H9 (cell line): ENCODE results near the gene HEATR5B. TPM values are rescaled to one million over a fixed set of nuclear protein-coding genes. Genes with fewer than 3 reads are reported as not detected.
A peak's percentile ranks its signal among the peaks of the same experiment; 100 is the strongest.

ENCODE experiments used
- DNase-seq: peaks from one replicate; pipeline ENCODE4 v3.0.0-alpha.2; 2017
- H2AFZ ChIP-seq: one replicate; pipeline ENCODE4 v1.6.1; 2013; ENCODE audit warnings: mild to moderate bottlenecking, low read length, control low read depth, moderate library complexity
- H2AK5ac ChIP-seq: 2 replicates; pipeline ENCODE4 v1.6.1; 2013; ENCODE audit warnings: low read length, control low read depth, mixed read lengths; ENCODE audit not compliant: insufficient read length
- H2BK120ac ChIP-seq: one replicate; pipeline ENCODE4 v1.6.1; 2013; ENCODE audit warnings: low read depth, mild to moderate bottlenecking, low read length, control low read depth, inconsistent platforms; ENCODE audit not compliant: poor library complexity, severe bottlenecking
- H2BK12ac ChIP-seq: 2 replicates; pipeline ENCODE4 v1.6.1; 2013; ENCODE audit warnings: low read length, control low read depth, mixed read lengths, low read depth; ENCODE audit not compliant: insufficient read length
- H2BK15ac ChIP-seq: 2 replicates; pipeline ENCODE4 v1.6.1; 2013; ENCODE audit warnings: low read depth, low read length, control low read depth
- H2BK20ac ChIP-seq: one replicate; pipeline ENCODE4 v1.6.1; 2013; ENCODE audit warnings: low read depth, mild to moderate bottlenecking, low read length, control low read depth, inconsistent platforms; ENCODE audit not compliant: poor library complexity, severe bottlenecking
- H2BK5ac ChIP-seq: 2 replicates; pipeline ENCODE4 v1.6.1; 2013; ENCODE audit warnings: low read length, control low read depth, mixed read lengths; ENCODE audit not compliant: insufficient read length
- H3K14ac ChIP-seq: 2 replicates; pipeline ENCODE4 v1.6.1; 2013; ENCODE audit warnings: low read length, control low read depth; ENCODE audit not compliant: insufficient read depth
- H3K18ac ChIP-seq: 2 replicates; pipeline ENCODE4 v1.6.1; 2013; ENCODE audit warnings: low read depth, mild to moderate bottlenecking, mixed read lengths, low read length, control low read depth; ENCODE audit not compliant: insufficient read length
- H3K23ac ChIP-seq: 2 replicates; pipeline ENCODE4 v1.6.1; 2013; ENCODE audit warnings: low read length, control low read depth, mixed read lengths, low read depth; ENCODE audit not compliant: insufficient read length
- H3K23me2 ChIP-seq: 2 replicates; pipeline ENCODE4 v1.6.1; 2013; ENCODE audit warnings: low read depth, mild to moderate bottlenecking, mixed read lengths, low read length, control low read depth; ENCODE audit not compliant: insufficient read length, poor library complexity, severe bottlenecking
- H3K27ac ChIP-seq: 2 replicates; pipeline ENCODE4 v1.5.1; 2013; ENCODE audit warnings: low read length, control low read depth, mixed read lengths, low read depth; ENCODE audit not compliant: insufficient read length
- H3K27me3 ChIP-seq: 2 replicates; pipeline ENCODE4 v1.6.1; 2013; ENCODE audit warnings: low read length, control low read depth, inconsistent platforms; ENCODE audit not compliant: insufficient read depth
- H3K4ac ChIP-seq: 2 replicates; pipeline ENCODE4 v1.6.1; 2013; ENCODE audit warnings: low read depth, mild to moderate bottlenecking, control low read depth, inconsistent platforms, low read length, moderate library complexity
- H3K4me1 ChIP-seq: 2 replicates; pipeline ENCODE4 v1.6.1; 2013; ENCODE audit warnings: low read length, control low read depth, inconsistent platforms; ENCODE audit not compliant: insufficient read depth
- H3K4me2 ChIP-seq: 2 replicates; pipeline ENCODE4 v1.6.1; 2013; ENCODE audit warnings: low read length, control low read depth, mixed read lengths; ENCODE audit not compliant: insufficient read length, insufficient read depth
- H3K56ac ChIP-seq: 2 replicates; pipeline ENCODE4 v1.6.1; 2013; ENCODE audit warnings: low read depth, mild to moderate bottlenecking, mixed read lengths, low read length, control low read depth; ENCODE audit not compliant: insufficient read length
- H3K79me1 ChIP-seq: 2 replicates; pipeline ENCODE4 v1.6.1; 2013; ENCODE audit warnings: low read depth, mild to moderate bottlenecking, moderate library complexity, low read length, control low read depth, inconsistent platforms; ENCODE audit not compliant: insufficient read depth, poor library complexity, severe bottlenecking
- H3K79me2 ChIP-seq: 2 replicates; pipeline ENCODE4 v1.6.1; 2013; ENCODE audit warnings: low read length, control low read depth, inconsistent platforms; ENCODE audit not compliant: insufficient read depth
- H3K9ac ChIP-seq: 2 replicates; pipeline ENCODE4 v1.6.1; 2013; ENCODE audit warnings: low read length, control low read depth, mixed read lengths; ENCODE audit not compliant: insufficient read length; ENCODE audit errors: extremely low read depth
- H3K9me3 ChIP-seq: one replicate; pipeline ENCODE4 v1.6.1; 2013; ENCODE audit warnings: low read depth, low read length, inconsistent platforms; ENCODE audit not compliant: control insufficient read depth
- H3T11ph ChIP-seq: one replicate; pipeline ENCODE4 v1.6.1; 2013; ENCODE audit warnings: mild to moderate bottlenecking, low read length, control low read depth, inconsistent platforms
- H4K20me1 ChIP-seq: one replicate; pipeline ENCODE4 v1.6.1; 2013; ENCODE audit not compliant: control insufficient read depth, insufficient read length, insufficient read depth
- H4K5ac ChIP-seq: 2 replicates; pipeline ENCODE4 v1.6.1; 2013; ENCODE audit warnings: low read depth, mild to moderate bottlenecking, mixed read lengths, low read length, control low read depth; ENCODE audit not compliant: insufficient read length
- H4K8ac ChIP-seq: replicated peaks from 2 replicates; pipeline ENCODE4 v1.6.1; 2013; ENCODE audit warnings: low read length, control low read depth, mixed read lengths, low read depth; ENCODE audit not compliant: insufficient read length
- H4K91ac ChIP-seq: 2 replicates; pipeline ENCODE4 v1.6.1; 2013; ENCODE audit warnings: low read depth, mild to moderate bottlenecking, moderate library complexity, mixed read lengths, low read length, control low read depth; ENCODE audit not compliant: insufficient read length
- H3K27ac Mint-ChIP-seq, 3 experiments: 2 replicates in 2 of 3; 3 replicates in 1 of 3; pipeline ENCODE4 v1.8.0; 2020 to 2021; ENCODE audit warnings: mixed read lengths in 3 of 3, mild to moderate bottlenecking in 1 of 3, moderate library complexity in 1 of 3
- H3K27me3 Mint-ChIP-seq: 2 replicates; pipeline ENCODE4 v1.8.0; 2021; ENCODE audit warnings: low read depth, mild to moderate bottlenecking, moderate library complexity, mixed read lengths
- H3K36me3 Mint-ChIP-seq, 3 experiments: 2 replicates in 2 of 3; 3 replicates in 1 of 3; pipeline ENCODE4 v1.8.0; 2020 to 2021; ENCODE audit warnings: low read depth in 3 of 3, mixed read lengths in 3 of 3; ENCODE audit not compliant: insufficient read depth in 1 of 3
- H3K4me1 Mint-ChIP-seq, 2 experiments: 2 replicates each; pipeline ENCODE4 v1.8.0; 2020; ENCODE audit warnings: mixed read lengths in 2 of 2
- H3K4me3 Mint-ChIP-seq, 2 experiments: 2 replicates in 1 of 2; 3 replicates in 1 of 2; pipeline ENCODE4 v1.8.0; 2020 to 2021; ENCODE audit warnings: mild to moderate bottlenecking in 2 of 2, mixed read lengths in 2 of 2, moderate library complexity in 1 of 2
- H3K9me3 Mint-ChIP-seq, 2 experiments: 2 replicates in 1 of 2; 3 replicates in 1 of 2; pipeline ENCODE4 v1.8.0; 2020; ENCODE audit warnings: mild to moderate bottlenecking in 2 of 2, mixed read lengths in 2 of 2, moderate library complexity in 1 of 2
- WGBS: extraction: QIAGEN DNeasy Blood & Tissue Kit; methylation state at CpG from one replicate; pipeline ENCODE4 v1.1.7; 2013; ENCODE audit warnings: missing lambda C conversion rate, low lambda C conversion rate, mixed read lengths; ENCODE audit not compliant: insufficient read length; ENCODE audit errors: extremely low coverage; 5-methylcytosine and 5-hydroxymethylcytosine counted together
- total RNA-seq: library from RNA; stranded (reverse); gene quantifications from 2 replicates; pipeline ENCODE4 v1.2.1, GENCODE V29; 2021
- TF ChIP-seq, protein P1 (sequence below): fragments of 200-600 bp; sonication (generic); conservative IDR thresholded peaks from 3 replicates; pipeline ENCODE4 v1.8.0; 2021; ENCODE audit warnings: antibody characterized with exemption, mild to moderate bottlenecking

Gene HEATR5B
- total RNA-seq, 1 experiment from 2014 or later, result 14.0 TPM

GRCh38 chr2:37020887-37021796 is 63.0 kb downstream of the HEATR5B start:
- H4K5ac ChIP-seq, result no peak overlapping the region
- no peak overlapping the region for H2BK5ac ChIP-seq
- Mint-ChIP-seq H3K4me3 (no peak overlapping the region), H3K27ac (peak overlapping the region; percentile 54 to 83 (median 72); a peak in 6 of 7 replicates), H3K4me1 (peaks cover 4 to 5% of the 10 kb centered on the region in 2 experiments), H3K36me3 (peaks cover 4 to 35% (median 15%) of the 10 kb centered on the region in 3 experiments), H3K27me3 (no peaks in the 10 kb centered on the region), H3K9me3 (no peaks in the 10 kb centered on the region)
- H3K14ac ChIP-seq, result no peak overlapping the region
- H3K9ac ChIP-seq, result no peak overlapping the region
- no peaks in the 10 kb centered on the region for H3K27me3 ChIP-seq
- WGBS, result no CpG with 5 or more reads among the region's 5 CpGs
- no peaks in the 10 kb centered on the region for H3K9me3 ChIP-seq
- no peaks in the 10 kb centered on the region for H3K79me2 ChIP-seq
- no peak overlapping the region for H3K18ac ChIP-seq
- no peak overlapping the region for H3K27ac ChIP-seq
- H2AK5ac ChIP-seq, result no peak overlapping the region
- H4K8ac ChIP-seq, result no peak overlapping the region
- no peak overlapping the region for H2BK120ac ChIP-seq
- no peak overlapping the region for H2AFZ ChIP-seq
- H3K4me1 ChIP-seq, result peaks cover 3% of the 10 kb centered on the region; the same call in 1 of the 2 replicates
- TF ChIP-seq, protein P1, sequence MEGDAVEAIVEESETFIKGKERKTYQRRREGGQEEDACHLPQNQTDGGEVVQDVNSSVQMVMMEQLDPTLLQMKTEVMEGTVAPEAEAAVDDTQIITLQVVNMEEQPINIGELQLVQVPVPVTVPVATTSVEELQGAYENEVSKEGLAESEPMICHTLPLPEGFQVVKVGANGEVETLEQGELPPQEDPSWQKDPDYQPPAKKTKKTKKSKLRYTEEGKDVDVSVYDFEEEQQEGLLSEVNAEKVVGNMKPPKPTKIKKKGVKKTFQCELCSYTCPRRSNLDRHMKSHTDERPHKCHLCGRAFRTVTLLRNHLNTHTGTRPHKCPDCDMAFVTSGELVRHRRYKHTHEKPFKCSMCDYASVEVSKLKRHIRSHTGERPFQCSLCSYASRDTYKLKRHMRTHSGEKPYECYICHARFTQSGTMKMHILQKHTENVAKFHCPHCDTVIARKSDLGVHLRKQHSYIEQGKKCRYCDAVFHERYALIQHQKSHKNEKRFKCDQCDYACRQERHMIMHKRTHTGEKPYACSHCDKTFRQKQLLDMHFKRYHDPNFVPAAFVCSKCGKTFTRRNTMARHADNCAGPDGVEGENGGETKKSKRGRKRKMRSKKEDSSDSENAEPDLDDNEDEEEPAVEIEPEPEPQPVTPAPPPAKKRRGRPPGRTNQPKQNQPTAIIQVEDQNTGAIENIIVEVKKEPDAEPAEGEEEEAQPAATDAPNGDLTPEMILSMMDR, result no peak
- no peak overlapping the region for H2BK20ac ChIP-seq
- no peak overlapping the region for H3K23ac ChIP-seq
- no peak overlapping the region for H3K4ac ChIP-seq
- H2BK12ac ChIP-seq, result no peak overlapping the region
- no peaks in the 10 kb centered on the region for H3K79me1 ChIP-seq
- H3K56ac ChIP-seq, result no peak overlapping the region
- H4K91ac ChIP-seq, result no peak overlapping the region
- no peak overlapping the region for H3K4me2 ChIP-seq
- H3K23me2 ChIP-seq, result no peaks in the 10 kb centered on the region
- DNase-seq, result no peak
- no peaks in the 10 kb centered on the region for H4K20me1 ChIP-seq
- no peak overlapping the region for H2BK15ac ChIP-seq
- H3T11ph ChIP-seq, result no peak overlapping the region
